Umbilical cord (tissue), 2 donors: ENCODE results near the gene CPVL. TPM values are rescaled to one million over a fixed set of nuclear protein-coding genes. Genes with fewer than 3 reads are reported as not detected.
"Not testable (repeated sequence)": the region's sequence is repeated elsewhere in the genome, so short reads cannot be mapped to it uniquely, and the experiment has no call there.

Experiments used
- DNase-seq: peaks from one replicate; pipeline ENCODE4 v3.0.0-alpha.2; 2015; ENCODE audit warnings: low spot score
- total RNA-seq: library from RNA; depleted of rRNA; stranded (reverse); fragments of >200 nt; gene quantifications from one replicate; pipeline ENCODE4 v1.2.3, GENCODE V29; 2014; ENCODE audit warnings: low replicate concordance; ENCODE audit not compliant: insufficient read depth

Gene CPVL
- total RNA-seq, 1 donor from 2014 or later: 13.2 TPM

- DNase-seq: no peak
Measured at GRCh38 chr7:29120955-29121354, 25.4 kb downstream of the CPVL start.

DNA sequence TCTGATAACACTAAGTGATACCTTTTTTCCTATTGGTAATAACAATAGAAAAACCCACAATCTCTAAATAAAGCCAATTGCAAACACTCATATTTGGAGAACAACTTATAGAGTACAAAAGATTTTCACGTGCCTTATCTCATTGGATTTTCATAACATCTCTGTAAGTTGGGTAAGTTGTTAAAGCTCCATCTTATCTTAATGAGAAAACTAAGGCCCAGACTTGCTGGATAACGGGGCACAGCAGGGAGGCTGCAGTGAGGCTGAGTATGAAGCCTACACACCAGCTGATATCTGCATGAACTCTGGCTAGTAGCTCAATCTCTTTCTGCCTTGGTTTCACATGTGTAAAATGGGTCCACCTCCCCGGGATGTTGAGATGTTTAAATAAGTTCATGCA, 26.8 kb downstream of the CPVL start:
- DNase-seq: no peak

- DNase-seq: no peak
Measured at GRCh38 chr7:29116361-29117200, 29.8 kb downstream of the CPVL start.

DNA sequence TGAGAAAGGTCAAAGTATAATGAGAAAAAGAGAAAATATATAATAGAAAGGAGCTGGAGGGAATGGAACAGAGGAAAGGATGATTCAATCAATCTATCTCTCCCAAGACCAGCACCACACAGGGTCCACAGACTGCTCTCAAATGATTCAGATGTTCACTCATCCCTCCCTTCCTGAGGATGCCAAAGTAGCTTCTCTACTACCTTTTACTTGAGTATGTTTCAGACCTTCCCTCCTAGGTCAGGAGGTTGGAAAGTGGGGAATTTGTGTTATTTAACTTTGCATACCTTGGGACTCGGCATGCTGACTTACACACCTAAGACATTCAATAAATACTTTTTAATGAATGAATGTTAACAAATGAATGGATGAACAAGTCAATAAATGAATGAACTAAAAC, 30.6 kb downstream of the CPVL start:
- DNase-seq: no peak

DNA sequence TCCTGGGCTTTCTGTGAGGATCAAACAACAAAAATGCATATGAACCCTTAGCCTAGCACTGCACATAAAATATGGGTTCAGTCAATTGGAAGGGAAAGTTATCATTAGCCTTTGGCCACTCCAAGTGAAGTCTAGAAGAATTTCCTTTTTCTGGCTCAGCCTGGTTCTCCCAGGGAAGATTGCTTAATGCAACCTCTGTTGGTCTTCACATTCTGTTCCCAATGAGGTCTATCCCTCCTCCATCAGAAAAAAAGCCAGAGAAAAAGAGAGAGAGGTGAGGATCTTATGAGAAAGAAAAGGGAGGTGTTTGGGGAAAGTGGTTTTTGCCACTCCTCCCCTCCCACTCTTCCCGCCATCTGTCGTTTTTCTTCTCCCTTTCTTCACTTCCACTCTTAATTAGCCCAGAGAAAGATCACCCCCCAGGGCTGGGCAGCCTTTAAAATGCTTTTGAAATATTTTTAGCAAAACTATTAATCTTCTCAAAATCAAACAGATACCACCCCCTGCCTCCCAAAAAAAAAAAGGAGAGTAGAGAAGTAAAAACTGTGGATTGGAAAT, 31.1 kb downstream of the CPVL start:
- DNase-seq: no peak

DNA sequence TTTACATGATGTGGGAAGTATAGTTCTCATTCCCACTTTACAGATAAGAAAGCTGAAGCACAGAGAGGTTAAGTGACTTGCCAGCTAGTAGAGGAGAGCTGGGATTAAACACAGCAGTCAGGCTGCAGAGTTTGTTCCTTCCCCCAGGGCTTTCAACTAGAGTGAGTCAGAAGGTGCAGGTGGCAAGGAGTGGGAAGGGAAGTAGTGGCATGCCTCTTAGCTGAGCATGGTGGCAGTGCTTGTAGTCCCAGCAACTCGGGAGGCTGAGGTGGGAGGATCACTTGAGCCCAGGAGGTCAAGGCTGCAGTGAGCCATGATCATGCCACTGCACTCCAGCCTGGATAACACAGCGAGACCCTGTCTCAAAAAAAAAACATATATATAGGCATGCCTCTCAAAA, 32.1 kb downstream of the CPVL start:
- not testable (repeated sequence) for DNase-seq

DNA sequence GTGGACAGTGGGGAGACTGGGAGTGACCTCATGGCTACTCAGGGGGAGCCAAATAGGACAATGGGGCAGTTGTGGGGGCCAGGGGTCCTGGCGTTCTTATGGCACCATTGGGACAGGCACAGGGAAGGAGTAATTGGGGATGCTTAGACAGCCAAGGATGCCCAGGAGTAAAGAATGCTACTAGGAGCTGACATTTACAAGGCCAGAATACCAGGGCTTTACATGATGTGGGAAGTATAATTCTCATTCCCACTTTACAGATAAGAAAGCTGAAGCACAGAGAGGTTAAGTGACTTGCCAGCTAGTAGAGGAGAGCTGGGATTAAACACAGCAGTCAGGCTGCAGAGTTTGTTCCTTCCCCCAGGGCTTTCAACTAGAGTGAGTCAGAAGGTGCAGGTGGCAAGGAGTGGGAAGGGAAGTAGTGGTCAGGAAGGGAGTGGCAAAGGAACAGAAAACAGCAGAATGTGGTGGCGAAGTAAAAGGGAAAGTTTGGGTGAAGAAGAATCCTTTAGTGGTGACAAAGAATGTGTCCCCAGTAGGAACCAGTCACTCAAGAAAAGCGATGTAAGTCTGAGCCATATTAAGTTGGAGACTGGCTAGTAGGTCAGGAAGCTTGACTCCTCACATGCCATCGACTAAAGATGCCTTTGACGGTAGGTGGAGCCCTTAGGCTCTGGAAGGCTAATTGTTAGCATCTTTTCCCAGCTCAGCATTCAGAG, 32.8 kb downstream of the CPVL start:
- no peak for DNase-seq

DNA sequence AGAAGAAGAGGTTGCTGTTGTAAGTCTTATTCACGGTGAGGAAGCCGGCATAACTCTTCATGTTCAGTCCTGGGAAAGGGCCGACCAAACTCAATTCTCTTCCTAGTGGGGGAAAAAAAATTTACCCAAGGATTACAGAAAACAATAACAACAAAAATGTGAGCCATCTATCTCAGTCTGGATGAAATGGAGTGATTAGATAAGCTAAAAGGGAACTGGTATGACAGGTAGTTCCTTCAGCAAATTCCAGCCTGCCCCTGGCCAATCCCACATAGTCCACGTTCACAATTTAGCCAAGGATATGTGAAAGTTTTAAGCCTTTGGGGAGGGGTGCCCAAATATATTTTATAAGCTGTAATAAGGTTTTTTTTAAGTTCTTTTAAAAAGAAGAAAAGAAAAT, 33.6 kb downstream of the CPVL start:
- DNase-seq: no peak

DNA sequence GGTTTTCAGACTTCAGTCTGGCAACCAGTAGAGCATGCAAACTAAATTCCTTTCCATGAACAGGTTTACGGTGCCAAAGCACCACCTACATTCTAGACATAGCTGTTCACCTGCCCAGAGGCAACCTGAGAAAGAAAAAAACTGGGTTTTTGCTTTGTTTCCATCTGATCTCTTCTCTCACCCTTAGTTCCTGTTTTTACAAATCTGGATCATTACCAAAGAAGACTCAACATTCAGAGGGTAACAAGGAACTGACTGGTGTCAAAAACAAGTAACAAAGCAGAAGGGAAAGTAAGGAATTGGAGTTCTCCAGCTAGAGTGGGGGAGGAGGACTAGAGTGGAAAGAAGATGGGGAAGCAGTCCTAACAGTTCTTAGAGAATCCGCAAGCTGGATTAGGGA, 36.4 kb downstream of the CPVL start:
- DNase-seq: peak; percentile 38

GRCh38 chr7:29109358-29109757, 37.0 kb downstream of the CPVL start:
- DNase-seq: no peak

DNA sequence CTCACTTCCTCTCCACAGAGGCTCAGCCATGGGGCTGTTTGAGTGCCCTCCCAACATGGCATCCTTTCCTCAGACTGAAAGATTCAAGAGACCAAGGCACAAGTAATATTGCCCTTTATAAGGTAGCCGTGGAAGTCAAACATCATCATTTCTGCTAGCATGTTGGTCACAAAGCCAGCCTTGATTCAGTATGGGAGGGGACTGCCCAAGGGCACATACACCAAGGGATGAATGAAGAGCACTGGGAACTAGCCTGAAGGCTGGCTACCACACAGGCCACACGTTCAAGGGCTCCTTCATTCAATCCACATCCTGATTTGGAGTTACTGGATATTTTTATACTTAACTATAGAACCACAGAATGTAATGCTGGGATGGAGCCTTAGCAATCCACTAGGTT, 39.3 kb downstream of the CPVL start:
- no peak for DNase-seq

DNA sequence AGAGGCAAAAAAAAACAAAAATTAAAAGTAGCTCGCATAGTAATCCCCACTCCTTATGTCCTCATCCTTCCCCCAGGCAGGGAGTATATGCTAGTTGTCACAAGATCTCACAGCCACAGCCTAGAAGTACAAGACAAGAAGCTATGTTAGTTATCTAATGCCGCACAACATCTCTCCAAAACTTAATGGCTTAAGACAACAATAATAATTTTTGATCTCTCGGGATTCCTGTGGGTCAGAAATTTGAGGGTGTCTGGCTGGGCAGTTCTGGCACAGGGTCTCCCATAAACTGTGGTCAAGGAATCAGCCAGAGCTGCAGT, 39.7 kb downstream of the CPVL start:
- DNase-seq: no peak

- peak; percentile 81 for DNase-seq
Measured at GRCh38 chr7:29105752-29106668, 40.3 kb downstream of the CPVL start.

GRCh38 chr7:29105191-29105590, 41.1 kb downstream of the CPVL start:
- no peak for DNase-seq

GRCh38 chr7:29102558-29103151, 43.7 kb downstream of the CPVL start:
- peak; percentile 69 for DNase-seq

GRCh38 chr7:29100924-29101323, 45.4 kb downstream of the CPVL start:
- no peak for DNase-seq

DNA sequence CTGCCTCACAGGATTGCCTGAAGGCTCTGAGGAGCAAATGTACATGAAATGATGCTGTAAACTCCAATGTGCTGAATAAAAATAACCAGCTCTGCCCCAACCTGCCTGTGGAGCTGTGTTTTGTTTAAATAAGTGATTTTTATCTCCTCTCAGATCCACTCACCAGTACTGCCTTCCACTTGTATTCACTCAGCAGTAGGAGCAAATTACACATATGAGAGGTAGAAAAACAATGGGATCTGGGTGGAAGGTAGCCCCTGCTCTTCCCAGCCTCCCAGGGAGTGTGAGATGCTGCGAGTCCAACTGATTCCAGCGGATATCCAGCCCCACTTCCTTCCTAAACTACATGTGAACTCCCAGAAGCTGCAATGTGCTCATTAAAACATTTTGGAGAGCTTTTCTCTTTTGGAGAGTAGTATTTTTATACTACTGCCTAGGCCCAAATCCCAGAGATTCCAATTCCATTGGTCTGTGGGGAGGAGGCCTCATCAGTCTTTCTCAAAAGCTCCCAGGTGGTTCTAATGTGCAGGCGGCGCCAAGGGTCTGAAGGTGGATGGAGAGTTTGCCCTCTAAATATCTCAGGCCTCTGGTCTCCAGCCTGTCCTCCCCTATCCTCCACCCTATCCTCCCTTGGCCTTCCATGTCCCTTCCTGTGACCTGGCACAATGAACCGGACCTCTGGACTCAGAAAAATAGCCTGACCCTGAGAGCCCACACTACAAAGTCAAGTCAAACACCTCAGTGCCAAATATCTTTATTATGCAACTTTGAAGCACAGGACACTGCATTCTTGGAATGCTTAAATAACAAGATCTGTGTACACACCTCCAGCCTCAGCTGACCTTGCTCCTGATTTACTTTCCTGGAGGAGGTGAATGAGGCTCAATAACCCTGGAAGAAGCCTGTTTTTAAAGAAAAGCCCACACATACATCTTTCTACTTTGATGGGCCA, 46.2 kb downstream of the CPVL start:
- DNase-seq: no peak

DNA sequence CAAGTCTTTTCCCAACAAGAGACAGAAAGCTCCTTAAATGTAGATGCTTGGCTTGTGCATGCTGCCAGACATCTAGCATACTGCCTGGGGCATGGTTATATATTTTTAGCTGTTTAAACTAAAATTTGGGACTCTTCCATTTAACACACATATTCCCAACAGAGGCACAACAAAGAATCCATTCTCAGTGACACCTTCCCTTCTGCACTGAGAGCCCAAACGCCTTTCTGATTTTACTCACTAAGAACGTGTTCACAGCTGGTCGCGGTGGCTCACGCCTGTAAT, 49.9 kb downstream of the CPVL start:
- DNase-seq: no peak

DNA sequence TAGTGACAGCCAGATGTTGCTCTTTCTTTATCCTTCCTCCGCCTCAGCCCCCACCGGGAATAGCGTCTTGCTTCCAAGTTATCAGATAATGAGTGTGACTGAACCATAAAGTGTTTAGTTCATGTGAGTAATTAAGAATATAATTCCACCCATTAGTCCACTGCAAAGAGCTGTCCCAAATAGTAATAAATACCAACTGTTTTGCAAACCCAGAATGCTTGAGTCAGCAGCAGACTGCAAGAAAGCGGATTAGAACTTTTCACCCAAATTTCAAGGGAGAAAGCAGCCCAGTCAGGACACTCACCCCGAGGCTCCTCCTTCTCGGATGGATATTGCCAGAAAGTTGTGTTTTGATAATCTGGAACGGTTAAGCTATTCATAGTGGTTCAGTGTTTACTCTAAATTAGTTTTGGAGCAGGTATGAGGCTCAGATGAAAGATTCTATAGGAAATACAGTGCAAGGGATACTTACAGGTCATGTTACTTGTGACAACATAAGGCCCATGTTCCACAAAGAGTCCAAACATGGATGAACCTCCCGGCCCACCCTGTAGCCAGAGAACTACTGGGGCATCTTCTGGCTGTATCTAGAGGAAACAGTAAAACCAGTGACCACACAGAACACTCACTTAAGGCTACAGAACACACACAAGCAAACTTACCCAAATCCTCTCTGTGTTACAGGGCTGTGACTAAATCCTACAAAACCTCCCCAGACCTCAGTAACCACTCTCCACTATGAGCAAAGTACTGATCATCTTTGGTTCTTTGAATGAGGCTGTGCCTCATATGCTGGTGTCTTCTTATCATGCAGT, 50.5 kb downstream of the CPVL start:
- DNase-seq: no peak

DNA sequence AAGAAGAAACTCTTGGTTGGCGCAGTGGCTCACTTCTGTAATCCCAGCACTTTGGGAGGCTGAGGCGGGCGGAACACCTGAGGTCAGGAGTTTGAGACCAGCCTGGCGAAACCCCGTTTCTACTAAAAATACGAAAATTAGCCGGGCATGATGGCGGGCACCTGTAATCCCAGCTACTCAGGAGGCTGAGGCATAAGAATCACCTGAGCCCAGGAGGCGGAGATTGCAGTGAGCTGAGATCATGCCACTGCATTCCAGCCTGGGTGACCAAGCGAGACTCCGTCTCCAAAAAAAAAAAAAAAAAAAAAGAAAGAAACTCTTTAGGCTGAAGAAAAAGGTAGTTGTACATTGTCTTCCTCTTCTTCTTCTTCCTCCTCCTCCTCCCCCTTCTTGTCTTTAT, 53.2 kb downstream of the CPVL start:
- DNase-seq: not testable (repeated sequence)
